ENCODE measurements around the gene SFMBT2.

SFMBT2 gene

GRCh38 chr10:7410862-7411670, at the start of gene SFMBT2:
Gene SFMBT2 (minus strand): TSS chr10:7411034. CDS start chr10:7381898, 29,136 bp downstream.
- no peak for DNase-seq (ENCODE audit: low read depth)
- TF ChIP-seq CTCF (IDR thresholded peaks at IDR 0.05; ENCODE audit: control insufficient read depth, extremely low read depth, insufficient read depth): no peak
- H3K4me3 ChIP-seq (ENCODE audit: low read depth, low read length): peak within 1 kb of the TSS; percentile 52

GRCh38 chr10:7460006-7460405, 49.2 kb upstream of the SFMBT2 start:
- no peak overlapping the region for H3K4me3 ChIP-seq (ENCODE audit: low read depth, low read length)
- no peak for TF ChIP-seq CTCF (IDR thresholded peaks at IDR 0.05; ENCODE audit: control insufficient read depth, extremely low read depth, insufficient read depth)
- DNase-seq (ENCODE audit: low read depth): no peak

- H3K4me3 ChIP-seq (ENCODE audit: low read depth, low read length): no peak overlapping the region
- TF ChIP-seq CTCF (IDR thresholded peaks at IDR 0.05; ENCODE audit: control insufficient read depth, extremely low read depth, insufficient read depth): no peak
- no peak for DNase-seq (ENCODE audit: low read depth)
Measured at GRCh38 chr10:7458556-7458955, 47.7 kb upstream of the SFMBT2 start.

GRCh38 chr10:7457478-7458316, 46.9 kb upstream of the SFMBT2 start:
- DNase-seq (ENCODE audit: low read depth): no peak
- H3K4me3 ChIP-seq (ENCODE audit: low read depth, low read length): no peak overlapping the region
- TF ChIP-seq CTCF (IDR thresholded peaks at IDR 0.05; ENCODE audit: control insufficient read depth, extremely low read depth, insufficient read depth): no peak

GRCh38 chr10:7449063-7449695, 38.3 kb upstream of the SFMBT2 start:
- H3K4me3 ChIP-seq (ENCODE audit: low read depth, low read length): no peak overlapping the region
- DNase-seq (ENCODE audit: low read depth): no peak
- TF ChIP-seq CTCF (IDR thresholded peaks at IDR 0.05; ENCODE audit: control insufficient read depth, extremely low read depth, insufficient read depth): no peak

GRCh38 chr10:7445474-7446185, 34.8 kb upstream of the SFMBT2 start:
- DNase-seq (ENCODE audit: low read depth): no peak

More at GRCh38 chr10:7445474-7446185, 34.8 kb upstream of the SFMBT2 start:
- TF ChIP-seq CTCF (IDR thresholded peaks at IDR 0.05; ENCODE audit: control insufficient read depth, extremely low read depth, insufficient read depth): no peak
- no peak overlapping the region for H3K4me3 ChIP-seq (ENCODE audit: low read depth, low read length)

Data from LNCaP clone FGC (cell line).